HCT116 (cell line): Measurements from ENCODE around the gene ITGB1. TPM values are rescaled to one million over a fixed set of nuclear protein-coding genes. Genes with fewer than 3 reads are reported as not detected.
A peak's percentile ranks its signal among the peaks of the same experiment; 100 is the strongest.

ENCODE experiments used
- ATAC-seq: fragments of 200-7000 bp; cut with Tn5 transposase; 2 replicates; pipeline ENCODE4 v1.9.1; 2020; ENCODE audit warnings: mild to moderate bottlenecking, moderate library complexity
- BruUV-seq: library from RNA; stranded (reverse); fragments of 400-500 nt; replicated peaks from 2 replicates; lab custom pipeline; 2021; lab: Mats Ljungman, UMichigan
- CTCF ChIA-PET: fragments of 300-600 bp; sonication (Branson Sonifier 250); formaldehyde crosslinking; loops from one replicate; lab custom pipeline; 2021; ENCODE audit warnings: antibody characterized with exemption; lab: Charles Lee
- POLR2A ChIA-PET: fragments of 300-600, 350-600 bp; sonication (Branson Sonifier 250); formaldehyde crosslinking; loops from one replicate; lab custom pipeline; 2021; ENCODE audit warnings: antibody characterized with exemption; lab: Charles Lee
- RAD21 ChIA-PET, 2 experiments: fragments of 300-600 bp; sonication (Branson Sonifier 250); formaldehyde crosslinking; loops; one replicate each; lab custom pipeline; 2023; ENCODE audit warnings: low total read pairs in 2 of 2; ENCODE audit not compliant: uncharacterized antibody in 2 of 2, unreplicated experiment in 2 of 2, low non-redundant PET in 1 of 2; lab: Charles Lee
- DNase-seq: peaks from one replicate; pipeline ENCODE4 v3.0.0-alpha.2; 2010; ENCODE audit warnings: low read depth, low spot score
- H2AFZ ChIP-seq: fragments of 200-600 bp; shearing (Covaris generic), sonication (generic); 2 replicates; pipeline ENCODE4 v1.6.1; 2017; ENCODE audit warnings: low read depth, mixed run types, mixed read lengths, antibody characterized with exemption, low read length; ENCODE audit not compliant: poor library complexity, severe bottlenecking
- H3K27ac ChIP-seq: 2 replicates; pipeline ENCODE4 v1.5.1; 2012; ENCODE audit warnings: low read depth, low read length
- H3K27me3 ChIP-seq: fragments of 200-600 bp; sonication (generic); 2 replicates; pipeline ENCODE4 v1.6.1; 2016; ENCODE audit warnings: mixed run types, low read length, mixed read lengths; ENCODE audit not compliant: insufficient read depth
- H3K36me3 ChIP-seq, 2 experiments: fragments of 200-500 bp in 1 of 2; fragments of 200-600 bp in 1 of 2; sonication (Bioruptor generic) in 1 of 2; sonication (generic) in 1 of 2; 2 replicates each; pipeline versions ENCODE4 v1.5.1 to v1.6.1; 2014 to 2016; ENCODE audit warnings: low read length in 2 of 2, inconsistent platforms in 1 of 2, mixed read lengths in 1 of 2, mixed run types in 1 of 2; ENCODE audit not compliant: insufficient read depth in 2 of 2, control insufficient read depth in 1 of 2
- H3K4me1 ChIP-seq, 2 experiments: fragments of 200-600 bp in 1 of 2; sonication (generic) in 1 of 2; 2 replicates each; pipeline versions ENCODE4 v1.5.1 to v1.6.1; 2012 to 2017; ENCODE audit warnings: low read length in 2 of 2, inconsistent platforms in 1 of 2, mild to moderate bottlenecking in 1 of 2, mixed read lengths in 1 of 2, mixed run types in 1 of 2, moderate library complexity in 1 of 2; ENCODE audit not compliant: insufficient read depth in 2 of 2, control insufficient read depth in 1 of 2
- H3K4me2 ChIP-seq: fragments of 200-600 bp; sonication (generic); 2 replicates; pipeline ENCODE4 v1.6.1; 2017; ENCODE audit warnings: mixed run types, low read length, mixed read lengths
- H3K4me3 ChIP-seq, 2 experiments: fragments of 200-600 bp in 1 of 2; sonication (generic) in 1 of 2; replicated peaks in 1 of 2; 2 replicates each; pipeline ENCODE4 v1.5.1; 2011 to 2016; ENCODE audit warnings: low read length in 2 of 2, control low read depth in 1 of 2, low read depth in 1 of 2, mild to moderate bottlenecking in 1 of 2, mixed read lengths in 1 of 2, mixed run types in 1 of 2
- H3K79me2 ChIP-seq: fragments of 200-600 bp; sonication (generic); 2 replicates; pipeline ENCODE4 v1.6.1; 2017; ENCODE audit warnings: mild to moderate bottlenecking, mixed run types, low read length, moderate library complexity, mixed read lengths; ENCODE audit not compliant: insufficient read depth
- H3K9ac ChIP-seq: fragments of 200-600 bp; sonication (generic); 2 replicates; pipeline ENCODE4 v1.6.1; 2016; ENCODE audit warnings: low read length, mixed read lengths
- H3K9me2 ChIP-seq: fragments of 200-600 bp; sonication (generic), shearing (Covaris generic); 2 replicates; pipeline ENCODE4 v1.6.1; 2017; ENCODE audit warnings: mixed run types, mild to moderate bottlenecking, moderate library complexity; ENCODE audit not compliant: insufficient read depth
- H3K9me3 ChIP-seq, 2 experiments: fragments of 200-500 bp in 1 of 2; fragments of 200-600 bp in 1 of 2; sonication (Bioruptor generic) in 1 of 2; sonication (generic) in 1 of 2; 2 replicates each; pipeline ENCODE4 v1.6.1; 2014 to 2017; ENCODE audit warnings: low read length in 2 of 2, mixed read lengths in 2 of 2, inconsistent platforms in 1 of 2, low read depth in 1 of 2, mild to moderate bottlenecking in 1 of 2, mixed run types in 1 of 2, moderate library complexity in 1 of 2; ENCODE audit not compliant: control insufficient read depth in 1 of 2, insufficient read depth in 1 of 2
- H4K20me1 ChIP-seq: fragments of 200-600 bp; sonication (generic), shearing (Covaris generic); 2 replicates; pipeline ENCODE4 v1.6.1; 2017; ENCODE audit warnings: mixed run types, mild to moderate bottlenecking, moderate library complexity; ENCODE audit not compliant: insufficient read depth
- CBX3 ChIP-seq: IDR thresholded peaks from 2 replicates; pipeline ENCODE4 v1.6.1; 2012; ENCODE audit warnings: low read depth
- EZH2 ChIP-seq: fragments of 200-600 bp; sonication (generic); IDR thresholded peaks from 2 replicates; pipeline ENCODE4 v1.6.1; 2017; ENCODE audit warnings: antibody characterized with exemption, mixed run types
- EZH2phosphoT487 ChIP-seq: fragments of 200-600 bp; IDR thresholded peaks from 2 replicates; pipeline ENCODE4 v1.6.1; 2018; ENCODE audit warnings: antibody characterized with exemption, borderline replicate concordance
- FOSL1 ChIP-seq: IDR thresholded peaks from 2 replicates; pipeline ENCODE4 v1.6.1; 2012; ENCODE audit warnings: low read depth
- JUND ChIP-seq: IDR thresholded peaks from 2 replicates; pipeline ENCODE4 v1.6.1; 2012
- POLR2A ChIP-seq: IDR thresholded peaks from 2 replicates; pipeline ENCODE4 v1.7.0; 2011; ENCODE audit warnings: borderline replicate concordance; ENCODE audit not compliant: insufficient read depth, insufficient read length; ENCODE audit errors: extremely low read depth
- REST ChIP-seq: IDR thresholded peaks from 2 replicates; pipeline ENCODE4 v1.6.1; 2012; ENCODE audit warnings: low read depth
- SIN3A ChIP-seq: IDR thresholded peaks from 2 replicates; pipeline ENCODE4 v1.6.1; 2012; ENCODE audit warnings: low read depth
- SRF ChIP-seq: IDR thresholded peaks from 2 replicates; pipeline ENCODE4 v1.6.1; 2012; ENCODE audit warnings: low read depth
- TCF7L2 ChIP-seq: IDR thresholded peaks from 2 replicates; pipeline ENCODE4 v1.7.0; 2011; ENCODE audit warnings: borderline replicate concordance, inconsistent platforms; ENCODE audit not compliant: insufficient read depth, insufficient read length; ENCODE audit errors: extremely low read depth
- intact Hi-C: fragments of 100-400 bp; cut with micrococcal nuclease; formaldehyde crosslinking; loops from 2 replicates; pipeline ENCODE4 v1.10.0; 2022
- total RNA-seq: library from RNA; stranded (reverse); gene quantifications from one replicate; pipeline ENCODE4 v1.2.1, GENCODE V29; 2021; ENCODE audit not compliant: unreplicated experiment

ITGB1 gene
- total RNA-seq, 1 experiment from 2014 or later, result 366 TPM

- no peak for TF ChIP-seq REST
- TF ChIP-seq CBX3, result peak; percentile 97
- TF ChIP-seq JUND, result peak; percentile 81
Observed at GRCh38 chr10:32980558-32981468, 22.8 kb upstream of the ITGB1 start (continued).

GRCh38 chr10:32980242-32980557, 22.2 kb upstream of the ITGB1 start:
- Histone ChIP-seq H3K4me3 (peak overlapping the region; percentile 49 to 55), H3K36me3 (no peaks in the 10 kb centered on the region), H3K4me1 (peaks cover 49 to 62% of the 10 kb centered on the region in 2 experiments), H3K27ac (peak overlapping the region; percentile 71), H4K20me1 (no peaks in the 10 kb centered on the region), H3K9ac (peak overlapping the region; percentile 73), H3K79me2 (no peaks in the 10 kb centered on the region), H3K9me2 (no peaks in the 10 kb centered on the region), H3K9me3 (no peaks in the 10 kb centered on the region), H2AFZ (peak overlapping the region; percentile 6), H3K27me3 (no peaks in the 10 kb centered on the region), H3K4me2 (peak overlapping the region; percentile 84)
- ChIA-PET RAD21 (interaction anchor here (0.9 to 1.4 kb wide), 2 partner anchors 8 to 29 kb away, joined by 3 to 4 read pairs; no protein-coding TSS in a partner anchor), POLR2A (interaction anchor here (0.7 to 2.5 kb wide), 17 partner anchors 9 to 157 kb away, joined by 3 to 20 read pairs (median 4); no protein-coding TSS in a partner anchor), CTCF (interaction anchor here (1.1 to 1.8 kb wide), 4 partner anchors 11 to 29 kb away, joined by 3 to 8 read pairs (median 3); no protein-coding TSS in a partner anchor)
- BruUV-seq, result TSS peak; percentile 89
- DNase-seq (no peak), ATAC-seq (no peak)
- intact Hi-C loops, result loop anchor here (1.0 kb wide), 1 partner anchor 22 kb away; the partner anchor contains the start of gene ITGB1
- TF ChIP-seq JUND (no peak), TCF7L2 (no peak), SIN3A (no peak), SRF (no peak), FOSL1 (no peak), EZH2 (no peak), EZH2phosphoT487 (no peak), POLR2A (no peak)
